Gastrocnemius medialis (tissue), 4 donors: ENCODE measurements around the gene RPL9.

ENCODE experiments used
- POLR2A ChIP-seq, 2 donors: fragments of 450-650 bp; IDR thresholded peaks; one replicate each; pipeline ENCODE4 v1.6.1; 2017; ENCODE audit warnings: antibody characterized with exemption in 2 of 2, mild to moderate bottlenecking in 2 of 2, moderate library complexity in 2 of 2
- TF ChIP-seq, protein P1 (sequence below), 5 experiments: fragments of 450-650 bp in 3 of 5; fragments of 200-600 bp in 2 of 5; sonication (generic) in 2 of 5; IDR thresholded peaks in 4 of 5; conservative IDR thresholded peaks in 1 of 5; 1 replicate in 4 of 5; 2 replicates in 1 of 5; pipeline ENCODE4 v1.5.1; 2016 to 2019; ENCODE audit warnings: antibody characterized with exemption in 5 of 5, mild to moderate bottlenecking in 3 of 5, moderate library complexity in 3 of 5

DNA sequence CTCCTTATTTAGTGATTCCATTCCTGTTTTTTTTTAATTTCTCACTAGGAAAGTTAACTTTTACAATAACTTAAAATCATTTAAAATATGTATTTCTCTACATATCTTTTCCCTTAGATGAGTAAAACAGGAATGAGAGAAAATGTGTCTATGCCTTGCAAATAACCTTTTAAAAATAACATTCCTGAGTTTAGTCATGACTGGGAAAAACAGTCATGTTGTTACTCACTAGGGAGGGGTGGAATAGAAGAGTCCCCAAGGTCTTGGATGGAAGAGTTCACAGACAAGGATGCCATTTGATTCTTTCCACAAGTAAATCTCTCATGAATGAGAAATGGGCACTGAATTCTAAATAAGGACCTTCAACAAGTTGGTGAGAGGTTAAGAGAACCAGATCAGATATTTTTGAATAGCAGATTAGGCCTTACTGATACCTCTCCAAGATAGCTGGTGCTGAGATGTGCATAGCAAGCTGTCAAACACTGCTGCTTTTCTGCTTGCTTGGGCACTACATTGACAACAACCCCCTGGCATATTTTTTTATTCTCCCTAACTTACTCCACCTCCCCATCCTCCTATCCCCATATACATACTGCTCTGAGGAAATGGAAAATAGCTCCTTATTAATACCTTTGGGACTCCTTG, 43.4 kb upstream of the RPL9 start:
- TF ChIP-seq, protein P1, sequence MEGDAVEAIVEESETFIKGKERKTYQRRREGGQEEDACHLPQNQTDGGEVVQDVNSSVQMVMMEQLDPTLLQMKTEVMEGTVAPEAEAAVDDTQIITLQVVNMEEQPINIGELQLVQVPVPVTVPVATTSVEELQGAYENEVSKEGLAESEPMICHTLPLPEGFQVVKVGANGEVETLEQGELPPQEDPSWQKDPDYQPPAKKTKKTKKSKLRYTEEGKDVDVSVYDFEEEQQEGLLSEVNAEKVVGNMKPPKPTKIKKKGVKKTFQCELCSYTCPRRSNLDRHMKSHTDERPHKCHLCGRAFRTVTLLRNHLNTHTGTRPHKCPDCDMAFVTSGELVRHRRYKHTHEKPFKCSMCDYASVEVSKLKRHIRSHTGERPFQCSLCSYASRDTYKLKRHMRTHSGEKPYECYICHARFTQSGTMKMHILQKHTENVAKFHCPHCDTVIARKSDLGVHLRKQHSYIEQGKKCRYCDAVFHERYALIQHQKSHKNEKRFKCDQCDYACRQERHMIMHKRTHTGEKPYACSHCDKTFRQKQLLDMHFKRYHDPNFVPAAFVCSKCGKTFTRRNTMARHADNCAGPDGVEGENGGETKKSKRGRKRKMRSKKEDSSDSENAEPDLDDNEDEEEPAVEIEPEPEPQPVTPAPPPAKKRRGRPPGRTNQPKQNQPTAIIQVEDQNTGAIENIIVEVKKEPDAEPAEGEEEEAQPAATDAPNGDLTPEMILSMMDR (IDR thresholded peaks at IDR 0.05 in 4 of 5, conservative IDR thresholded peaks at IDR 0.05 in 1 of 5), result no peak
- TF ChIP-seq POLR2A (IDR thresholded peaks at IDR 0.05), result no peak
